ENCODE results near the gene SLC39A12. TPM values are rescaled to one million over a fixed set of nuclear protein-coding genes. Genes with fewer than 3 reads are reported as not detected.

Gene SLC39A12
- total and polyA plus RNA-seq, 2 experiments from 2014 or later: not detected

DNA sequence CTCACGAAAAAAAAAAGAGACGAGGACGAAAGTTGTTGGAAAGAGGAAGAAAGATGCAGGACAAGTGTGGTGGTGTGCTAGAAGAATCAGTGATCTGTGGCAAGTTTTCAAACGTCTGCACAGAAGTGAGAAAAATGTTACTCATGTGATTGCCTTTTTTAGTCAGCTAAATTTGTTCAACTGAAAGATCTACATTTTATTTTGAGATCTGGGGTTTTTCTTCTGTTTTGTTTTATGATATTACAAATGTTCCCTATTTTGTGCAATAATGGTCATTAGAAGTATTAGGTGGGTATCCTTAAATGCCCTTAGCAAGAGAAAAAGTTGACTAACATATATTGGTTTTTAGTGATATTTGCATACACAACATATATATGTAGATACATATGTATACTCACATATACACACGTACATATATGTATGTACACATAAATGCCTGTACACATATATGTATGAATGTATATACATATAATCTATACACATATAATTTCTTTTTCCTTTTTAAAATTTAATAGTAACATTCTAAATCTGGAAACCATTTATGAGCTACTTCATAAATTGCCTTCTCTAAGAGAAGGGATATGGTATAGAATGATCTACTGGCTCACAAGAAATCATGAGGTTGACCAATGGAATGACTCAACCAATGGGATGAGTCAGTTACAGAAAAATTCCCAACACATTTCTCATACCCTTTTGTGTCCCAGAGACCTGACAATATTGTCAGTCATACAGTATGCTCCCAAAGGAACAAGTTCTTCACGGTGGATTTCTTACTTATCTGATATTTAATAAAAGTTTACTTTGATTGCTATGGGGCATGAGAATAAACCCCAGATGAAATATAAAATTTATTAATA is 38.4 kb downstream of the SLC39A12 start:
- TF ChIP-seq POLR2AphosphoS5 (IDR thresholded peaks at IDR 0.05; ENCODE audit: low read depth) (no peak), ZNF331 (CRISPR knock-in tag; IDR thresholded peaks at IDR 0.05; ENCODE audit: low read depth) (no peak), EZH2phosphoT487 (IDR thresholded peaks at IDR 0.05; ENCODE audit: unreplicated experiment) (no peak), STAT1 (IDR thresholded peaks at IDR 0.05; ENCODE audit: unreplicated experiment) (no peak), NANOG (IDR thresholded peaks at IDR 0.05; ENCODE audit: borderline replicate concordance) (no peak), CREB1 (CRISPR knock-in tag; IDR thresholded peaks at IDR 0.05; ENCODE audit: low read depth) (no peak), JUNB (IDR thresholded peaks at IDR 0.05; ENCODE audit: unreplicated experiment) (no peak), ZNF114 (CRISPR knock-in tag; IDR thresholded peaks at IDR 0.05) (no peak), EZH2 (IDR thresholded peaks at IDR 0.05; ENCODE audit: low read depth, unreplicated experiment) (no peak)
- TF ChIP-seq, protein P1, sequence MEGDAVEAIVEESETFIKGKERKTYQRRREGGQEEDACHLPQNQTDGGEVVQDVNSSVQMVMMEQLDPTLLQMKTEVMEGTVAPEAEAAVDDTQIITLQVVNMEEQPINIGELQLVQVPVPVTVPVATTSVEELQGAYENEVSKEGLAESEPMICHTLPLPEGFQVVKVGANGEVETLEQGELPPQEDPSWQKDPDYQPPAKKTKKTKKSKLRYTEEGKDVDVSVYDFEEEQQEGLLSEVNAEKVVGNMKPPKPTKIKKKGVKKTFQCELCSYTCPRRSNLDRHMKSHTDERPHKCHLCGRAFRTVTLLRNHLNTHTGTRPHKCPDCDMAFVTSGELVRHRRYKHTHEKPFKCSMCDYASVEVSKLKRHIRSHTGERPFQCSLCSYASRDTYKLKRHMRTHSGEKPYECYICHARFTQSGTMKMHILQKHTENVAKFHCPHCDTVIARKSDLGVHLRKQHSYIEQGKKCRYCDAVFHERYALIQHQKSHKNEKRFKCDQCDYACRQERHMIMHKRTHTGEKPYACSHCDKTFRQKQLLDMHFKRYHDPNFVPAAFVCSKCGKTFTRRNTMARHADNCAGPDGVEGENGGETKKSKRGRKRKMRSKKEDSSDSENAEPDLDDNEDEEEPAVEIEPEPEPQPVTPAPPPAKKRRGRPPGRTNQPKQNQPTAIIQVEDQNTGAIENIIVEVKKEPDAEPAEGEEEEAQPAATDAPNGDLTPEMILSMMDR (conservative IDR thresholded peaks at IDR 0.05; ENCODE audit: low read depth in 2 of 2): no peak
- TF ChIP-seq, protein P2, sequence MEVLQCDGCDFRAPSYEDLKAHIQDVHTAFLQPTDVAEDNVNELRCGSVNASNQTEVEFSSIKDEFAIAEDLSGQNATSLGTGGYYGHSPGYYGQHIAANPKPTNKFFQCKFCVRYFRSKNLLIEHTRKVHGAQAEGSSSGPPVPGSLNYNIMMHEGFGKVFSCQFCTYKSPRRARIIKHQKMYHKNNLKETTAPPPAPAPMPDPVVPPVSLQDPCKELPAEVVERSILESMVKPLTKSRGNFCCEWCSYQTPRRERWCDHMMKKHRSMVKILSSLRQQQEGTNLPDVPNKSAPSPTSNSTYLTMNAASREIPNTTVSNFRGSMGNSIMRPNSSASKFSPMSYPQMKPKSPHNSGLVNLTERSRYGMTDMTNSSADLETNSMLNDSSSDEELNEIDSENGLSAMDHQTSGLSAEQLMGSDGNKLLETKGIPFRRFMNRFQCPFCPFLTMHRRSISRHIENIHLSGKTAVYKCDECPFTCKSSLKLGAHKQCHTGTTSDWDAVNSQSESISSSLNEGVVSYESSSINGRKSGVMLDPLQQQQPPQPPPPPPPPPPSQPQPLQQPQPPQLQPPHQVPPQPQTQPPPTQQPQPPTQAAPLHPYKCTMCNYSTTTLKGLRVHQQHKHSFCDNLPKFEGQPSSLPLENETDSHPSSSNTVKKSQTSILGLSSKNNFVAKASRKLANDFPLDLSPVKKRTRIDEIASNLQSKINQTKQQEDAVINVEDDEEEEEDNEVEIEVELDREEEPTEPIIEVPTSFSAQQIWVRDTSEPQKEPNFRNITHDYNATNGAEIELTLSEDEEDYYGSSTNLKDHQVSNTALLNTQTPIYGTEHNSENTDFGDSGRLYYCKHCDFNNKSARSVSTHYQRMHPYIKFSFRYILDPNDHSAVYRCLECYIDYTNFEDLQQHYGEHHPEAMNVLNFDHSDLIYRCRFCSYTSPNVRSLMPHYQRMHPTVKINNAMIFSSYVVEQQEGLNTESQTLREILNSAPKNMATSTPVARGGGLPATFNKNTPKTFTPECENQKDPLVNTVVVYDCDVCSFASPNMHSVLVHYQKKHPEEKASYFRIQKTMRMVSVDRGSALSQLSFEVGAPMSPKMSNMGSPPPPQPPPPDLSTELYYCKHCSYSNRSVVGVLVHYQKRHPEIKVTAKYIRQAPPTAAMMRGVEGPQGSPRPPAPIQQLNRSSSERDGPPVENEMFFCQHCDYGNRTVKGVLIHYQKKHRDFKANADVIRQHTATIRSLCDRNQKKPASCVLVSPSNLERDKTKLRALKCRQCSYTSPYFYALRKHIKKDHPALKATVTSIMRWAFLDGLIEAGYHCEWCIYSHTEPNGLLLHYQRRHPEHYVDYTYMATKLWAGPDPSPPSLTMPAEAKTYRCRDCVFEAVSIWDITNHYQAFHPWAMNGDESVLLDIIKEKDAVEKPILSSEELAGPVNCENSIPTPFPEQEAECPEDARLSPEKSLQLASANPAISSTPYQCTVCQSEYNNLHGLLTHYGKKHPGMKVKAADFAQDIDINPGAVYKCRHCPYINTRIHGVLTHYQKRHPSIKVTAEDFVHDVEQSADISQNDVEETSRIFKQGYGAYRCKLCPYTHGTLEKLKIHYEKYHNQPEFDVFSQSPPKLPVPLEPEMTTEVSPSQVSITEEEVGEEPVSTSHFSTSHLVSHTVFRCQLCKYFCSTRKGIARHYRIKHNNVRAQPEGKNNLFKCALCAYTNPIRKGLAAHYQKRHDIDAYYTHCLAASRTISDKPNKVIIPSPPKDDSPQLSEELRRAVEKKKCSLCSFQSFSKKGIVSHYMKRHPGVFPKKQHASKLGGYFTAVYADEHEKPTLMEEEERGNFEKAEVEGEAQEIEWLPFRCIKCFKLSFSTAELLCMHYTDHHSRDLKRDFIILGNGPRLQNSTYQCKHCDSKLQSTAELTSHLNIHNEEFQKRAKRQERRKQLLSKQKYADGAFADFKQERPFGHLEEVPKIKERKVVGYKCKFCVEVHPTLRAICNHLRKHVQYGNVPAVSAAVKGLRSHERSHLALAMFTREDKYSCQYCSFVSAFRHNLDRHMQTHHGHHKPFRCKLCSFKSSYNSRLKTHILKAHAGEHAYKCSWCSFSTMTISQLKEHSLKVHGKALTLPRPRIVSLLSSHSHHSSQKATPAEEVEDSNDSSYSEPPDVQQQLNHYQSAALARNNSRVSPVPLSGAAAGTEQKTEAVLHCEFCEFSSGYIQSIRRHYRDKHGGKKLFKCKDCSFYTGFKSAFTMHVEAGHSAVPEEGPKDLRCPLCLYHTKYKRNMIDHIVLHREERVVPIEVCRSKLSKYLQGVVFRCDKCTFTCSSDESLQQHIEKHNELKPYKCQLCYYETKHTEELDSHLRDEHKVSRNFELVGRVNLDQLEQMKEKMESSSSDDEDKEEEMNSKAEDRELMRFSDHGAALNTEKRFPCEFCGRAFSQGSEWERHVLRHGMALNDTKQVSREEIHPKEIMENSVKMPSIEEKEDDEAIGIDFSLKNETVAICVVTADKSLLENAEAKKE (CRISPR knock-in tag; IDR thresholded peaks at IDR 0.05): no peak
- TF ChIP-seq, protein P3, sequence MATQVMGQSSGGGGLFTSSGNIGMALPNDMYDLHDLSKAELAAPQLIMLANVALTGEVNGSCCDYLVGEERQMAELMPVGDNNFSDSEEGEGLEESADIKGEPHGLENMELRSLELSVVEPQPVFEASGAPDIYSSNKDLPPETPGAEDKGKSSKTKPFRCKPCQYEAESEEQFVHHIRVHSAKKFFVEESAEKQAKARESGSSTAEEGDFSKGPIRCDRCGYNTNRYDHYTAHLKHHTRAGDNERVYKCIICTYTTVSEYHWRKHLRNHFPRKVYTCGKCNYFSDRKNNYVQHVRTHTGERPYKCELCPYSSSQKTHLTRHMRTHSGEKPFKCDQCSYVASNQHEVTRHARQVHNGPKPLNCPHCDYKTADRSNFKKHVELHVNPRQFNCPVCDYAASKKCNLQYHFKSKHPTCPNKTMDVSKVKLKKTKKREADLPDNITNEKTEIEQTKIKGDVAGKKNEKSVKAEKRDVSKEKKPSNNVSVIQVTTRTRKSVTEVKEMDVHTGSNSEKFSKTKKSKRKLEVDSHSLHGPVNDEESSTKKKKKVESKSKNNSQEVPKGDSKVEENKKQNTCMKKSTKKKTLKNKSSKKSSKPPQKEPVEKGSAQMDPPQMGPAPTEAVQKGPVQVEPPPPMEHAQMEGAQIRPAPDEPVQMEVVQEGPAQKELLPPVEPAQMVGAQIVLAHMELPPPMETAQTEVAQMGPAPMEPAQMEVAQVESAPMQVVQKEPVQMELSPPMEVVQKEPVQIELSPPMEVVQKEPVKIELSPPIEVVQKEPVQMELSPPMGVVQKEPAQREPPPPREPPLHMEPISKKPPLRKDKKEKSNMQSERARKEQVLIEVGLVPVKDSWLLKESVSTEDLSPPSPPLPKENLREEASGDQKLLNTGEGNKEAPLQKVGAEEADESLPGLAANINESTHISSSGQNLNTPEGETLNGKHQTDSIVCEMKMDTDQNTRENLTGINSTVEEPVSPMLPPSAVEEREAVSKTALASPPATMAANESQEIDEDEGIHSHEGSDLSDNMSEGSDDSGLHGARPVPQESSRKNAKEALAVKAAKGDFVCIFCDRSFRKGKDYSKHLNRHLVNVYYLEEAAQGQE (IDR thresholded peaks at IDR 0.05; ENCODE audit: unreplicated experiment): no peak
- TF ChIP-seq, protein P4, sequence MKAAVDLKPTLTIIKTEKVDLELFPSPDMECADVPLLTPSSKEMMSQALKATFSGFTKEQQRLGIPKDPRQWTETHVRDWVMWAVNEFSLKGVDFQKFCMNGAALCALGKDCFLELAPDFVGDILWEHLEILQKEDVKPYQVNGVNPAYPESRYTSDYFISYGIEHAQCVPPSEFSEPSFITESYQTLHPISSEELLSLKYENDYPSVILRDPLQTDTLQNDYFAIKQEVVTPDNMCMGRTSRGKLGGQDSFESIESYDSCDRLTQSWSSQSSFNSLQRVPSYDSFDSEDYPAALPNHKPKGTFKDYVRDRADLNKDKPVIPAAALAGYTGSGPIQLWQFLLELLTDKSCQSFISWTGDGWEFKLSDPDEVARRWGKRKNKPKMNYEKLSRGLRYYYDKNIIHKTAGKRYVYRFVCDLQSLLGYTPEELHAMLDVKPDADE (IDR thresholded peaks at IDR 0.05): no peak
- Histone ChIP-seq H3F3A (replicated peaks; ENCODE audit: low read depth) (no peaks in the 10 kb centered on the region), H3K36me3 (ENCODE audit: insufficient read depth) (no peaks in the 10 kb centered on the region), H3K27me3 (ENCODE audit: insufficient read depth) (no peaks in the 10 kb centered on the region), H4K20me1 (replicated peaks; ENCODE audit: insufficient read depth) (no peaks in the 10 kb centered on the region), H3K4me2 (no peak overlapping the region), H2AFZ (0 out of 2 replicates have a peak overlapping the region, but pooled peaks have one; percentile 83), H3K27ac (ENCODE audit: low read depth) (no peak overlapping the region), H3K4me1 (ENCODE audit: insufficient read depth) (no peaks in the 10 kb centered on the region), H3K79me2 (replicated peaks; ENCODE audit: insufficient read depth) (no peaks in the 10 kb centered on the region), H3K9me2 (ENCODE audit: insufficient read depth) (no peaks in the 10 kb centered on the region), H3K4me3 (no peak overlapping the region)
- no peak for DNase-seq (ENCODE audit: low spot score)
- Mint-ChIP-seq H3K4me1 (no peaks in the 10 kb centered on the region; the same call in 2 of the 3 replicates), H3K9me3 (no peaks in the 10 kb centered on the region; the same call in 2 of the 3 replicates), H3K27ac (no peak overlapping the region; the same call in 1 of the 2 replicates), H3K27me3 (ENCODE audit: insufficient read depth, low read depth, poor library complexity) (peaks cover 2% of the 10 kb centered on the region), H3K36me3 (ENCODE audit: low read depth) (no peaks in the 10 kb centered on the region), H3K4me3 (no peak overlapping the region)
- ATAC-seq: no peak
